Activated CD4-positive, alpha-beta T cell treated with anti-CD3 and anti-CD28 coated beads, Interleukin-2, Interleukin-4, amounts not matched to agents 100 ng/mL and 50 ng/mL, durations not matched to agents 16 hours and 8 hours (primary cell): Measurements from ENCODE around the gene LMO3.

Experiments
- DNase-seq: peaks from one replicate; pipeline ENCODE4 v3.0.0-alpha.2; 2020; ENCODE audit warnings: low spot score

LMO3 gene

DNA sequence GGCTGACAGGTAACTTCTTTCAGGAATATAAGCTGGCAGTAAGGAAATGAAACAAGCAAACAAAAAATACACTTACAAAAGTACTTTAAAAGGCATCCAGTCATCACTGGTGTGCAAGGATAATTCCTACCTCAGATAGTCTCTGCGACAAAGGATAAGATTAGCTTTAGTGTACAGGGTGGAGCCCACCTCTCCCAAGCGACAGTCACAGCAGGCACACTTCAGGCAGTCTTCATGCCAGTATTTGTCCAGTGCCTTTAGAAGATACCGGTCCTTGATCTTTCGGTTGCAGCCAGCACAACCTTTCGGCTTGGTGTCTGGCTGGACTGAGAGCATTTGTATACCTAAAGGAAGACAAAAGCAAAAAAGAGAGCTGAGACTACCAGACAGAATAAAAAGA is 5.4 kb downstream of the LMO3 start:
- DNase-seq = no peak

DNA sequence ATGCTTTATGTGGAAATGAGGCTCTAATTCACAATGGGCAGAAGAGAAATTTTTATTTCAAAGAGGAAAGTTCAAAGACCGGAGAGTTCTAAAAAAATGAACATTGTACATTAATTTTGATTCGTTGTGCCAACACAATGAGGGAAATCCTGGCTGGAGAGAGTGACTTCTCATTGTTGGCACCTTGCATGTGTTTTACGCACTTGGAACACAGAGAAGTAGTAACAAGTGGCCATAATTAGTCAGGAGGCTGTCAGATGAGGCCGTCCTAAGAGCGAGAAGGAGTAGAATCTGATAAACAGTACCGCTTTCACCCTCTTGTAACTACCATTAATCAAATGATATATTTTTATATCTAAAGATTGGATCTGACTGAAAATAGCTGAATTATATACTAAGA is 6.9 kb downstream of the LMO3 start:
- no peak for DNase-seq

DNA sequence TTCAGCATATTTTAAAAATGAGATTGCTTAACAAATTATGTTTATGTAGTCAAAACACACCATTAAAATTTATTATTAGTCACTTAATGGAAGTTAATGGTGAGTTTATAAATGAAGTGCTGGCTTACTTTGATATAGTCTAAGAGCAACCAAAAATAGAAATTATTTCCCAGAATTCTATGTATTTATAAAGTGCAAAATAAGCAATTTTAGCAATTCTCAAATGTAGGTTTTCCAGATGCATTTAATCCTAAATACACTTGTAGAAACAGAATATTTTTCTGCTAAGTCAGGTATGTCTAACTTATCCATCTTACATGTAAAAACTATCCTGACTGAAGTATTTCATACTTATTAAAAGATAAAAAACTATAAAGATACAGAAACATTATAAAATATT is 11.2 kb downstream of the LMO3 start:
- DNase-seq = no peak

DNA sequence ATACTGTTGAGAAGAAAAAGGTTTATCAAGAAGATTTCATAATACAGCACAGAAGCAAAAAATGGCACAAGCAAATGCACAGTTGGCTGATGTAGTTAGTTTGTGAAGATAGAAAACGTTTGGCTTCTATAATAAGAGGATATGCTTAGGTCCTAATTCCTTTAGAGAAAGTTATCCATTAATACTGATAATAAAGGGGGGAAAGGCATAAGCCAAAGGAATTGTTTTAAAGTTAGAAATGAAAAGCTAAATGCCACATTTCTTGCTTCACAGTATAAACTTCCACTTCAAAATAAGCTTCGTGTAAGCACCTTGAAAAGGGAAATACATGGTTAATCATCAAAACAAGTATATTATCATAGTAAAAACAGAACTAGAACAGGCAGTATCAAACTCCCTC is 12.4 kb downstream of the LMO3 start:
- DNase-seq = no peak

DNA sequence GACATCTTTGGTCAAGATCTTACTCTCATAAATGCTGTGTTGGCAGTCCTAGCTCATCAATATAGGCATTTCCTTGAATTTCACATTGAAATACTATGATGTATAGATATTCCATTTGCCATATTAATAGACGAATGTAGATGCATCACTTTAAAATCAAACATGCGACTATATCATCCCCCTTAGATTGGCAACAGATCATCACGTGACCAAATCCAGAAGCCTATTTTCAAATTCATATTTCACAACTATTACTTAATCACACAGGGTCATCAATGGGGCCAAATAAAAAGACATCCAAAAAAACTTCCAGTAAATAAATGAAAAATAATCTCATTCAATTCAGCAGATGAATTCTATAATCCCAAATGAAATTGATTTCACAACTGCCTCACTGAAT is 15.3 kb downstream of the LMO3 start:
- no peak for DNase-seq

DNA sequence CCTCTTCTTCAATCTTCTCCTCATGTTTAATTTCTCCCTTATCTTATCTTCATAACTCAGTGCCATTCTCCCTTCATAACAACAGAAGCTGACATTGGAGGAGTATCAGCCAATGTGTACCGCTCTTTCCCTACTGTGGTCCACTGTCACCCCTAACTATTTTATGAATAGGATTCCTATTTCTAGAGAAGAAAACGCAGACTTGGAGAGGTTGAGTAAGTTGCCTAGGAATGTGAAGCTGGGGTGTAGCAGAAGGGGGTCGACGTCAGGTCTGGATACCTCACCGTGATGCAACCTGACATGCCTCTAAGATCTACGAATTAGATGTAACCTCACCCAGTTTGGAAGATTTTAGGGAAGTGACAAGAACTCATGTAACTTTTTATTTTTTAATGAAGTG is 17.1 kb downstream of the LMO3 start:
- DNase-seq = no peak

DNA sequence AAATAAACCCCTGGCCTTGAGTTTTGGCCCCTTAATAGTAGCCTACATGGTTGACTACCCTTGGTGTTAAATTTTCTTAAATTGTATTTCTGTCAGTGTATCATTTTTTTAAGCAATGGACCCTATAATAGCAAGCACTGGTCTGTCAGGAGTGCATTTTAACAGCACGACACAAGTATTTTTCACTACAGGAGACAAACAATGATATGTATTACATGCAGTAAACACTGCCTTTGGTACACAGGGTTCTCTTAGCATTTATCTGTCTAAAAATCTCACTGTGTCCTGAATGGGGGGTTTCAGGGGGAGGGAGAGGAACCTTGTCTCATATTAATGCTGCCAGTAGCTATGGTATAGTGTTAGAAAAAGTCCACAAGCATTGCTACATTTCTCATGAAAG is 18.4 kb downstream of the LMO3 start:
- no peak for DNase-seq

DNA sequence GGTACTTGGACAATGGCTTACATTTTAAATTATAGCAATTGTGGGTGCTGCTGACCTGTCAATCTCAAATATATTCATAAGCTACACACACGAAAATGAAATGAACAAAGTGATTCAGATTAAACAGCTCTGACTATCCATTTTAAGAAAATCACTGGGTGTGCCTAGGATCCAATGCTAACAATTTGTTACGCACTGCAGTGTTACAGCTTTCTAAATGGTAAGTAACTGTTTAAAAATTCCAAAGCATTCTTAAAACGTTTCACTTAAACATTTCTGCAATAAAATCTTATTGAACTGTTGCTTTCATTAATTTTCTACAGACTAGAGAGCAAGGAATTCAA is 18.9 kb downstream of the LMO3 start:
- no peak for DNase-seq

DNA sequence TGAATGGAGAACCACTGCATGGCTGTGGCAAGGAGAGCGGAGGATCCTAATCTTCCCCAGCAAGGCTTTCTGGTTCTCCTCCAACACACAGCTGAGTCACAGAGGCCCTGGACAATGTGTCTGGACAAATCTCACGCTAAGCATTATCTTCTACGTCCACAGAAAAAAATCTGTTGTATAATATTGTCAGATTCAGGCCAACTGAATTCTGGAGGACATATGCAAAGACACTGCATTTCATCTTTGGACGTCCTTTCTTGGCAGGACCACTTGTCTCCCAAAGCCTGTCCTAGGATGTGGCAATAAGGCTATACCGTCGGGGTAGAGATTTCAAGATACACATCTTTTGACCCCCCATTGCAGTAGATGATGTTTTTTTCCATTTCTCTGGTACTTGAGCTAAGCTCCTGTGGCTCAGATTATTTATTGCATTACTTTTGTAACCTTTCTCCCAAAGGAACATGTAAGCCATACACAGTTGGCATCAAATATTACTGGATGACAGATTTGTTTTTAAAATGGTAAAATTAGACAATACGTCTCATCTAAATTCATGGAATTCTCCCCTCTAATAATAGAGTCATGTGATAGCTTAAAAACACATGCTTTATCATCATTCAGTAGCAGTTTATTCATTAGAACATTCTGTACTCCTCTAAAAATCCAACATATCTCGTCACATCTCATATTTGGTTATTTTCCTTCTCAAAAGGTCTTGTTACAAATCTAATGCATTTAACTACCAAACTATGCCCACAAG is 19.4 kb downstream of the LMO3 start:
- DNase-seq = no peak

DNA sequence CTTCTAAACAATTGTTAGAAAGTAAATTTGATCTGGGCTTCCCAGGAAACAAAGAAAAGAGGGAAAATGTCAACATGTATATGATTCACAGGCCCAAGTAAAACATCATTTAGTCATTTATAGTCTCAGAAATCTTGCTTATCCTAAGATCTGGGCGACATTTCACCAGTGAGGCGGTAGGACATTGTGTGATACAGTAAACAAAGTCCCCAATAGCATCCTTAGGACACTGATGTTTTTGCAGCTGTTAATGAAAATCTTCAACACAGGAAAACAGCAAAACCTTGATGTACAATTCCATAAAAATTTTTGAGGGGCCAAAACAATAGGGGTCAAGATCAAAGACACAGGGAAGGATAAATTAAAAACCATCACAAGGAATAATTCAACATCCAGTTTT is 20.2 kb downstream of the LMO3 start:
- no peak for DNase-seq

DNA sequence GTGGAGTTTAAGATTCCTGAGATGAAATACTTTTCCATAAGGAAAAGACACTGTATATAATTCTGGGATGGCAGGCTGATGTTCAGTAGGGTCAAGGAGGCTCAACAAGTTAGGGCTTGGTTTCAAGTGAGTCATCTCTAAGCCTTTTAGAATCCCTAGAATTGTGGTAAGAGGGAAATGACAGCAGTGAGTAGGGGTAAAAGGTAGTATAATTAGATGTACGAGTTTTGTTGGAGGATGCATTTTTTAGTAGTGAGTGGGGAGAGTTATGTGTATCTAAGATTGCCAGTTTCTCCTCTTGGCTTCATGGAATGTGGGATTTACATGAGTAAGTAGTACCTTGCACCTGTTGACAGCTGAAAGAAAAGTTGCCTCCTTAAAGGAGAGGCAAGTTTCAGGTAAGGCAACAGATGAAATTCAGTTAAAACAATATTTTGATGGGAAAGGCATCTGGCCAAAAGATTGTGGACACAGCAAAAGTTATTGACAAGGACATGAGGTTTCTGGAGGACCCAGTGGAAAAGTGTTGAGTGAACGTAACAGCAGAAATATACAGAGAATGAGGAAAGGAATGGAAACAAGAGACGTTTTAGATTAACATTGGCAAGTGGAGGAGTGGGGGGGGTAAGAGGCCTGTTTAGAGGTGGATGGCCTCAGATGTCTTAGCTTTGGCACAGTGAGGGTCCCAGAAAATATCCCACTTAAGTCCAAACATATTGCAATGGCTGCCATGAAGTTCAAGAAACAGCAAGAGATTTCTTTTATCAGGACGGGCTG is 21.8 kb downstream of the LMO3 start:
- no peak for DNase-seq

DNA sequence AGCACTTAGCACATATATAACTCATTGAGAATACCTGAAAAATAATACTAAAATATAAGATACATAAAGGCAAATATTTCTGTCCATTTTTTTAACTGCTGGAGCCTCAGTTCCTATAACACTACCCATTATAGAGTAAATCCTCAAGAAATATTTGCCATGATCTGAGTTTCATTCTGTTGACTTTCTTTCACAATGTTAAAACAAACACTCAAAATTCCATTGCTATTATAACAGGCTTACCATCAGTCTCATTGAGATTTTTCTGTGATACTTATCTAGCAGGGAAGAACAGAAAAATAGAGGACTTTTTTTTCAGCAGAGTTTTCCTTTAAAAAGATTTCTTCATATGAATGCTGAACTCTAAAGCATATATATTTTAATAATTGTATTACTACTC is 24.5 kb downstream of the LMO3 start:
- DNase-seq = no peak

DNA sequence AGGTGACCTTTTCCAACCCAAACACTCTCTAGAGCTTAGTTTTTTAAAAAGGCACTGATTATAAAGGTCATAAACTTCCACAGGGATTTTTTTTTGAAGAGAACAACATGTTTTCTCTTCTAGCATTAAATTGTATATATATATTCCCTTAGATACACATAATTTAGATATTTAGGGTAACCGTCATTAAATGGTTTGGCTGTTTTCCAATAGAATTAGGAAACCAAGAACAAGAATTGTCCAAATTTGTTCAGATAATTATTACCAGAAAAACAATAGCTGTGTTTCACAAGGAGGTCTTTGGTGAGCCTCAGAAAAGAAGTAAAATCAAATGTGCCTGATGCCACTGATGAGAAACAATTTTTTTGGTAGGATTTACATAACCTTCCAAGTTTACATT is 26.9 kb downstream of the LMO3 start:
- DNase-seq = no peak

DNA sequence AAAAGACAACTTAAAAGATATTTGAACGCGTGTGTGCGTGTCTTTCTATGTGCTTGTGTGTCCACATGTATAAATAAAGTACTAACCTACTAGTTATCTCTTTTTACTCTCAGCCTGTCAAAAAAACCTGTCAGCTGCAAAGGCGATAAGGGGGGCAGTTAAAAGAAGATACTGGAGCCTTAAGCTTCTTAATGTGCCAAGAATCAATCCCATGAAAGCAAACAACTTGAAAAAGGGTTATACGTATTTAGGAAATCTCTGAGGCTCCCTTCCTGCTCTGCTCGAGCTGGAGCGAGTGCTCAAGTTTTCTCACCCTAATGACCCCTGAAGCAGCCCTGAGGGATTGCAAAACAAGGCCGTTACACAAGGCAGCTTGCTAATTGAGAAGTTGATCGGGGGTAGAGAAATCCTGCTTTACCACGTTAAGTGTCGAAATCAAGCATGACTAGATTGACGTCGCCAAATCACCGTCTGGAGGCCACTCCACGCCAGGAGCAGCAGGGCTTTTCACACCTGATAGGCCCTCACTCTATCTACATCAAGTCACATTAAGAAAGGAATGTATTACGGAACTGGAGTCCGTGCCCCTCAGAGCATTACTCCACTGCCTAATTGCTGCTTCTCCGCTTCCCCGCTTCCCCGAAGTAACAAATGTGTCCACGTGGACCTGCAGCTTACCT is 32.4 kb downstream of the LMO3 start:
- DNase-seq = no peak

DNA sequence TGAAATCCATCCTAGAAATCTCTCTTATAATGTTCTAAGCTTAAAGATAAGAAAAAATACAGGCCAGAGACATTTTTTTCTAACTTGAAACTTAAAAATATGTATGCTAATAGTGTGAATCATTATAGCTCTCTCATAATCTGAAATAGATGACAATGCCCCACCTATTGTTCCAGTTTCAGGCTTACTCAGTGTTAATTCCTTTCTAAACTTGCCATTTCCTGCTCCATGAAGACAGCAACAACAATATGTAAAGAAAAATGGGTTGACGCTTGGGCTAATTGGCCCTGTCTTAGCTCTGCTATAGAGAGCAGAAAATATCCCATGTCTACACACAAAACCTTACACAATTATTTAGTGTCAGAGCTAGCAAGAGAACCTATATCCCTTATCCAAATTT is 37.1 kb downstream of the LMO3 start:
- peak; percentile 4 for DNase-seq

DNA sequence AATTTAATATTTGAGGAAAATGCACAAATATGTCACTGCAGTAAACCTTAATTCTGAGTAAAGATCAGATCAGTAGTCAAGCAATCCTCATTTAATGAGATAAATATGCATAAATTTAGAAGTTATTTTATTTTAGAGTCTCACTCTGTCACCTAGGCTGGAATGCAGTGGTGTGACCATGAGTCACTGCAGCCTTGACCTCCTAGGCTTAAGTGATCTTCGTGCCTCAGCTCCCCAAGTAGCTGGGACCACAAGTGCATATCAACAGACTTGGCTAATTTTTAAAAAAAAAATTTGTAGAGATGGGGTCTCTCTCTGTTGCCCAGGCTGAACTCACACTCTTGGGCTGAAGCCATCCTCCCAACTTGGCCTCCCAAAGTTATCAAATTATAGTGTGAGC is 41.3 kb downstream of the LMO3 start:
- no peak for DNase-seq

DNA sequence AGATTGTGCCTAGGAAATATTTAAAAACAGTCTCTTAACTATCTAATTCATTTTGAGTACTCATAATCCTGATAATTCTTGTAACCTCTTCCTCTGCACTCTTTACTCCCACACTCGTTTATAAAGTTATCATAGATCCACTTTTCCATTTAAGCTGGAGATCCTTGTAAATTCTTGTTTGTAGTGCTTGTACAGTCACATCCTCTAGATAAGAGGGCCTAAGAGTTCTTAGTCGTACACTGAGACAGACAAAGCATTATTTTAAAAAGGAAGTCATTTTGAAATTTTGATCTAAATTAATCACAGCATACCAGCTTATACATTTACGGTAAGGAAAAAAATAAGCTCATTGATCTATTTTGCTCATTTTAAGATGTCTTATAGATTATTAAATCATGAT is 42.5 kb downstream of the LMO3 start:
- DNase-seq = no peak

DNA sequence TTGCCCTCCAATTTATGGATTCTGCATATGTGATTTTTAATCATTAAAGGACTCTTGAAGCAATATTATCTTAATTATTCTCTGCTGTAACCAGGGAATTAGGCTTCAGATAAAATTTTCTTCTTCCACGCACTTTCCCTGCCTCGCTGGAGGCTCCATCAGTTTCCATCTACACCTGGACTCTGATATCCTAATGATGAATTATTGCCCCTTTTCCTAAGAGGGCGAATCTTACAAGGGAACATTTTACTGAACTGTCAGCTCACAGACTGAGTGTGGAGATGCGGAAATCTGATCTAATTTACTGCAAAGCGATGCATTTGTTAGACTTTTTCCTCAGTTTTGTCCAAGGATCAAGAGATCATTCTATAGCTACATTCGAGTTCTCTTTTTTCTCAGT is 43.0 kb downstream of the LMO3 start:
- no peak for DNase-seq

DNA sequence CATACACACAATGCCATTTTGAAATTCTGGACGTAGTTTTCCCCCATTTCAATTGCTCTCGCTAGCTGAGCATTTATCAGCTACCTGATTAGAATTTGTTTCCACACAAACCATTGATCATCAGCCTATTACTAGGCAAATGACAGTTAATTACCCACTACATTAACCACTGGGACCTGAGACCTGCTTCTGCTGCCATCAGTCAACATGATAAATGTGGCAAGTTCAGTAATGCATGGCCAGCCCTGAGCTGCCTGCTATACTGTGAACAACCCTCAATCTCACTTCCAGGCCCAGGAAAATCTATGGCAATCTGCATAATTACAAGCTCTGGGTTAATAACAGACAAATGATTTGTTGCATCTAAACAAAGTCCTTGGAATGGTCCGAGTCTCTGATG is 43.5 kb downstream of the LMO3 start:
- no peak for DNase-seq

DNA sequence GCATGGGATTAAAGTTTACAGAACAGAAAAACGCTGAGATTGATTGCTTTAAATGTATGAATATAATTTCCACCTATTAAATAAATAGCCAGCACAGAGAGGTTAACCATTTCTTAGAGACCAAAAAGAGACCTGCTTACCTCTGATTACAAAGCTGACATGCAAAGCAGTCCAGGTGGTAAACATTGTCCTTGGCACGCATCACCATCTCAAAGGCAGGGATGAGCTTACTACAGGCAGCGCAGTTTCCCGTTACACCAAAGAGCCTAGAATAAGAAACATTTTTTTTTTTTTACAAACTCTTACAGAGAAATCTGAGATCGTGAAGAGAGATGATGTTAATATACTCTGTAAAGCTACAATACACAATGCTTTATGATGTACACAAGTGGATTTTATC is 45.7 kb downstream of the LMO3 start:
- DNase-seq = no peak

DNA sequence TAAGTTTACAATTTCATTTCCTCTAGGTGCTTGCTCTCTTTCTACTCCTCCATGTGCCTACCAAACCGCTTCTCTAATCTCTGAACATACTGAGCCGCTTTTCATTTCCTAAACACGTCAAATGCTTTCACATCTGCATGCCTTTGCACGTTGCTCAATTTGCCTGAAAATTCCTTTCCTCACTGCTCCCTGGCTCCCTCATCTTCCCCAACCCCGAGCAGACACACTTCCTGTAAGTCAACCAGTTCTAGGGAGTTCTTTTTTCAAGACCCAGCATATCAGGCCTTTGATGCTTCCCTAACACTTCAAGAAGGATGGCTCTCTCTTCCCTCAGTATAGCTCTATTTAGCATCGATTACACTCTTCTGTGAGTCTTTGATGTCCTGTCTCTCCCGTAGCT is 50.3 kb downstream of the LMO3 start:
- no peak for DNase-seq

DNA sequence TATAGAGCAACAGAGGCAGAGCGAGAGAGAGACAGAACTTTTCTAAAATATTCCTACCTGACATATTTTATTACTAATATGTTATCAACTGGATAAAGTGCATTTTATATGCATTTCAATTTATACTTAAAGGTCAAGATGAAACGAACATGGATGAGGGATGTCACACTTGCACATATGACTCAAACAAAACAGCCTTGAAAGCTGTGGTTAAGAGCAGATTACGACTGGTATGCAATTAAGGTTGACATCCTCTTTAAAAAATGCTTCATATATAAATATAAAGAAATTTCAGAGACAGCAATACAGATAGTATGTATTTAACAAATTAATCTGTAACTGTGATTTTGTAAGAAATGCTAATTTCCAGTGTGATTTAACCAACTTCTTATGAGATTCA is 52.5 kb downstream of the LMO3 start:
- no peak for DNase-seq

DNA sequence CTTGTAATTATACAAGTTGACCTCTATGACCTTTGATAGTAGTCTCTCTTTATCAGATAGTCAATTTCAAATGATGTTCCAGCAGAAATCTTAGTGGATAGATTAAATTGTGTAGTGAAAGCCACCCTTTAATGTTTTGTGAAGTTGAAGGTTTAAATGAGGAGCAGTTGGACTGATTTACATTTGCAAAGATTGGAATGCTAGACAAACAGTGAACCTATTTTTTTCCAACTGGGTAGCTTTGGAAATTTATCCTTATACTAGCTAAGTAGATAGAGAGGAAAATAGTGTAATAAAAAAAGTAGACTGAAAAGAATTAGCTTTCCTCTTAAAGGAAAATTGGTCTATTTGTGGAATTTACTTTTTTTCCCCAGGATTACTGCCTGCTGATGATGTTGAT is 53.7 kb downstream of the LMO3 start:
- no peak for DNase-seq

DNA sequence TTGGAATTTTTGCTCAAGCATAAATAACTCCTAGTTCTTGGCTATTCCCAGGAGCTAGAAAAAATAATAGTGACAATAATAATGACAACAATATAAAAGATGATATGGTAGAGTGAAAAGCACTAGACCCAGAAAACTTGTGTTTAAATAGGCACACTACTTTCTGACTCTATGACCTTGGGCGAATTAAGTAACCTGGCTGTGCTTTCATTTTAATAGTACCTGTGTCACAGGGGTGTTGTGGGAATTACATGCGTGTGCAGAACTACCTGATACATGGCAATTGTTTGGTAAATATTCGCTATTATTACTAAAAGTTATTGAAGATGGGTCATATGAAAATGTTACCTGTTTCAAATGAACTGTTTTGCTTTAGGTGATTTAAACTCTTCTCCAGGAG is 60.1 kb downstream of the LMO3 start:
- no peak for DNase-seq
